GM12892 (cell line): ENCODE data around the gene UBE2O.

ENCODE experiments used
- POLR2A ChIP-seq: IDR thresholded peaks from 2 replicates; pipeline ENCODE4 v1.6.1; 2011; ENCODE audit warnings: low read depth, low read length, control low read depth
- POLR2AphosphoS5 ChIP-seq: IDR thresholded peaks from 2 replicates; pipeline ENCODE4 v1.6.1; 2011; ENCODE audit warnings: low read depth, low read length, control low read depth
- TAF1 ChIP-seq: IDR thresholded peaks from 2 replicates; pipeline ENCODE4 v1.6.1; 2011; ENCODE audit warnings: low read depth, mild to moderate bottlenecking, control low read depth, low read length, borderline replicate concordance

GRCh38 chr17:76371656-76372628, 81.0 kb downstream of the UBE2O start:
- TF ChIP-seq POLR2A, result no peak
- TF ChIP-seq POLR2AphosphoS5, result no peak
- no peak for TF ChIP-seq TAF1
